K562 (cell line): ENCODE measurements around the gene GPR108. TPM values are rescaled to one million over a fixed set of nuclear protein-coding genes. Genes with fewer than 3 reads are reported as not detected.

Experiments used
- ELF2 ChIP-seq: fragments of 250-450 bp; sonication (Bioruptor Pico); IDR thresholded peaks from 2 replicates; pipeline ENCODE4 v1.5.0; 2021; ENCODE audit warnings: mild to moderate bottlenecking
- ILK ChIP-seq: fragments of 450-650 bp; IDR thresholded peaks from 2 replicates; pipeline ENCODE4 v1.6.1; 2016; ENCODE audit warnings: missing genetic modification characterization, low read depth, mild to moderate bottlenecking, missing compliant biosample characterization, moderate library complexity, borderline replicate concordance
- JUNB ChIP-seq: fragments of 450-650 bp; formaldehyde crosslinking; conservative IDR thresholded peaks from 2 replicates; pipeline ENCODE4 v1.4.0; 2020; ENCODE audit warnings: mild to moderate bottlenecking
- PCBP2 ChIP-seq: fragments of 200-400 bp; formaldehyde crosslinking; IDR thresholded peaks from 2 replicates; pipeline ENCODE4 v1.6.1; 2018; ENCODE audit warnings: low read length, low read depth, mild to moderate bottlenecking, moderate library complexity; ENCODE audit not compliant: poor library complexity, severe bottlenecking
- TEAD1 ChIP-seq, 2 experiments: fragments of 450-650 bp in 1 of 2; sonication (generic) in 1 of 2; formaldehyde crosslinking; IDR thresholded peaks; 2 replicates each; pipeline versions ENCODE4 v1.4.0 to v1.8.0; 2020 to 2022; ENCODE audit warnings: mild to moderate bottlenecking in 2 of 2, missing genetic modification reagents in 1 of 2
- ZNF766 ChIP-seq: fragments of 200-800 bp; sonication (Bioruptor generic); conservative IDR thresholded peaks from 2 replicates; pipeline ENCODE4 v1.6.1; 2016; ENCODE audit warnings: missing genetic modification characterization, missing compliant biosample characterization
- polyA plus RNA-seq, 8 experiments: library from polyadenylated mRNA; depleted of rRNA in 4 of 8; stranded (reverse) in 5 of 8; unstranded in 3 of 8; fragments of >200 nt; fragmentation: Nextera tagmentation in 2 of 8; fragmentation: Illumina TruSeq in 1 of 8; extraction: Ambion mirVana in 2 of 8; extraction: Trizol in 1 of 8; gene quantifications; 2 replicates each; pipeline versions ENCODE4 v1.2.1 to v1.2.3, GENCODE V29; 2011 to 2014; ENCODE audit warnings: inconsistent platforms in 1 of 8, missing spikeins in 1 of 8
- total RNA-seq, 7 experiments: library from RNA; depleted of rRNA in 6 of 7; stranded (reverse); fragments of >200 nt in 6 of 7; fragmentation: Illumina TruSeq in 2 of 7; extraction: Trizol in 2 of 7; gene quantifications; 2 replicates each; pipeline versions ENCODE4 v1.2.1 to v1.2.3, GENCODE V29; 2011 to 2021; ENCODE audit warnings: low replicate concordance in 1 of 7
- TF ChIP-seq, protein P1 (sequence below): sonication (generic); formaldehyde crosslinking; IDR thresholded peaks from 2 replicates; pipeline ENCODE4 v1.8.0; 2022; ENCODE audit warnings: mild to moderate bottlenecking, missing genetic modification reagents, borderline replicate concordance
- TF ChIP-seq, protein P2 (sequence below): sonication (generic); formaldehyde crosslinking; IDR thresholded peaks from 2 replicates; pipeline ENCODE4 v1.8.0; 2022; ENCODE audit warnings: mild to moderate bottlenecking, missing genetic modification reagents

GPR108 gene
- total and polyA plus RNA-seq, 9 of the 15 experiments (the other 6 are each of a cell fraction or from before 2014, with no cell fraction given) = 2.4 to 33.2 (median 24.4) TPM

DNA sequence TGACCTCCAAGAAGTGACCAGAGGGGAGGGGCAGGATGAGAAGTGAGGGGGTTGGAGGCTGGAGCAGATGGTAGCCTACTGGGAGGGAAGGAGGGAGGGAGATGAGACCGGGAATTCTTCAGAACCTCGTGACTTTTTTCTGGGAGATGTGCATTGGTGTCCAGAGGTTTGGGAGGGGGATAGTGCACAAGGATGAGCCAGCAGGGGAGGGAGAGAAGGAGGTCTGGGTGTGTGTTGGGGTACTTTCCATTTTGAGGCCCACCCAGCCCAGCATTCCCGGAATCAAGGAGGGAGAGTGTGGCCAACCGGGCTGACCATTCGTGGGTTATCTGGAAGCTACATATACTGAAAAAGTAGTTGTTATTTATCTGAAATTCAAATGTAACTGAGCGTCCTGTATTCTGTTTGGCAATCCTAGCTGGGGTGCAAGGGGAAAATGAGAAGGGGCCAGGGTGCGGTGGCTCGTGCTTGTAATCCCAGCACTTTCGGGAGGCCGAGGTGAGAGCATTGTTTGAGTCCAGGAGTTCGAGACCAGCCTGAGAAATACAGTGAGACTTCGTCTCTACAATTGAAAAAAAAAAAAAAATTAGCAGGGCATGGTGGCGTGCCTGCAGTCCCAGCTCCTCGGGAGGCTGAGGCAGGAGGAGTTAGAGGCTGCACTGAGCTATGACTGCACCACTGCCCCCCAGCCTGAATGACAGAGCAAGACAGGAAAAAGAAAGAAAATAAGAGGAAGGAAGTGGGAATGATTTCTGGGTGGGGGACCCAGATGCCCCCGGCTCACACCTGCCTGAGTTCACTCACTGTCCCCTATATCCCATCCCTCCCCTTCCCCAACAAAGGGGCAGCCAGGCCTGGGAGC is 12.5 kb downstream of the GPR108 start (continued):
- TF ChIP-seq, protein P1, sequence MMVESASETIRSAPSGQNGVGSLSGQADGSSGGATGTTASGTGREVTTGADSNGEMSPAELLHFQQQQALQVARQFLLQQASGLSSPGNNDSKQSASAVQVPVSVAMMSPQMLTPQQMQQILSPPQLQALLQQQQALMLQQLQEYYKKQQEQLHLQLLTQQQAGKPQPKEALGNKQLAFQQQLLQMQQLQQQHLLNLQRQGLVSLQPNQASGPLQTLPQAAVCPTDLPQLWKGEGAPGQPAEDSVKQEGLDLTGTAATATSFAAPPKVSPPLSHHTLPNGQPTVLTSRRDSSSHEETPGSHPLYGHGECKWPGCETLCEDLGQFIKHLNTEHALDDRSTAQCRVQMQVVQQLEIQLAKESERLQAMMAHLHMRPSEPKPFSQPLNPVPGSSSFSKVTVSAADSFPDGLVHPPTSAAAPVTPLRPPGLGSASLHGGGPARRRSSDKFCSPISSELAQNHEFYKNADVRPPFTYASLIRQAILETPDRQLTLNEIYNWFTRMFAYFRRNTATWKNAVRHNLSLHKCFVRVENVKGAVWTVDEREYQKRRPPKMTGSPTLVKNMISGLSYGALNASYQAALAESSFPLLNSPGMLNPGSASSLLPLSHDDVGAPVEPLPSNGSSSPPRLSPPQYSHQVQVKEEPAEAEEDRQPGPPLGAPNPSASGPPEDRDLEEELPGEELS (CRISPR knock-in tag) = no peak
- TF ChIP-seq ELF2 (CRISPR knock-in tag) (no peak), PCBP2 (no peak), ZNF766 (CRISPR knock-in tag) (no peak), JUNB (CRISPR knock-in tag) (no peak), ILK (tag) (no peak), TEAD1 (CRISPR knock-in tag; IDR thresholded peaks at IDR 0.05) (no peak)
- TF ChIP-seq, protein P2, sequence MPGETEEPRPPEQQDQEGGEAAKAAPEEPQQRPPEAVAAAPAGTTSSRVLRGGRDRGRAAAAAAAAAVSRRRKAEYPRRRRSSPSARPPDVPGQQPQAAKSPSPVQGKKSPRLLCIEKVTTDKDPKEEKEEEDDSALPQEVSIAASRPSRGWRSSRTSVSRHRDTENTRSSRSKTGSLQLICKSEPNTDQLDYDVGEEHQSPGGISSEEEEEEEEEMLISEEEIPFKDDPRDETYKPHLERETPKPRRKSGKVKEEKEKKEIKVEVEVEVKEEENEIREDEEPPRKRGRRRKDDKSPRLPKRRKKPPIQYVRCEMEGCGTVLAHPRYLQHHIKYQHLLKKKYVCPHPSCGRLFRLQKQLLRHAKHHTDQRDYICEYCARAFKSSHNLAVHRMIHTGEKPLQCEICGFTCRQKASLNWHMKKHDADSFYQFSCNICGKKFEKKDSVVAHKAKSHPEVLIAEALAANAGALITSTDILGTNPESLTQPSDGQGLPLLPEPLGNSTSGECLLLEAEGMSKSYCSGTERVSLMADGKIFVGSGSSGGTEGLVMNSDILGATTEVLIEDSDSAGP = no peak
